ENCODE data around the gene CPN2.

The CPN2 gene

DNA sequence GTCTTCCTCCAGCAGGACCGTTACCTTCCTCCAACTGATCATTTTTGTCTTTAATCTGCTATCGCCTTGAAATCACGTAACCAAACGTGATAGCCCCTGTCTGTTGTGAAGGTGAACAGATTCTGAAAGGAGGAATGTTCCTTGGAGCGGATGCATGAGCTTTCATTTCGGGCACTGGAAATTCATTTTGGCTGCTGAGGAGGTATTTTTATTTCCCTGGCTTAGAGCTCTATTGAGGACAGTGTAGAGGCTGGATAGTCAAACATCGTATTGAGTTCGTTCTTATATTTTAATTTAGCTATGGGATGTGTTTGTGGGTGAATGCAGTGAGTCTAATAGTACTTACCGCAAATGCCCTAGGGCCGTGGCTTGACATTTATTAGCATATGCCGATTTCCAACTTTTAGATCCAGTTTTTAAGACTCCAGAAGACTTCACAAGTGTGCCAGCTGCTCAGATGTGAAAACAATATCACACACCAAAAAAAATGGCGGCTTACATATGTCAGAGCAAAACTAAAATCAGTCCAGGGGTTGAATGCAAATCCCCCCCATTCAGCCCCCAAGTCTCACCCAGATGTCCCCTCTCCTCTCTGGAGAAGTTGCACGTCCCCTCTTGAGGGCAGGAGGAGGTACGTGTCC, 22.1 kb downstream of the CPN2 start:
- DNase-seq (ENCODE audit: low read depth, low spot score): no peak

DNA sequence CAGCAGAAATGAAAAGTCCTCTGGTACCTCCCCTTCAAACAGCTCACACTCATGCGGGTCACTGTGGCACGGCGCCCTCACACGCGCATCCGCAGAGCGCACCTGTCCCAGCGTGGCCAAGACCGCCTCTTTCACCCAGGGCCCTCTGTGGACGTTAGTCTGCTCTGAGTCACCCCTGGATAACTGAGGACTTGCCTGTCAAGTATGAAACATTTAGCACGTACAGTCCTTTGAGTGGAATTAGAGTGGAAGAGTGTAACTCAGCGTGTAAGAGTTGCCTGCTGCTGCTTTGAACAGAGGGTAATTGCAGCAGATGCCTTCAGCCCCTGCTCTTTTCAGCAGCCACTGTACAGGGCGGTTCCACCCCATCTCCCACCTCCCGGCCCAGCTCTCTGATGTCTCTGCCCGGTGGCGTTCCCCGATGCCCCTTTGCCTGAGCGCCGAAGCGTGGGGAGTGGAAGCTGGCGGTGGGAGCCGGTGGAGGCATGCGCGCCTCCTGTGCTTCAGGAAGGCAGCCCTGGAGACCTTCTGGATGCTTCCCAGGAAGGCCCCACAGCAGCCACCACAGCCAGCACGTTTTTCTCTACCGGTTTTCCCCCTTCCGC, 23.0 kb downstream of the CPN2 start:
- peak; percentile 61 for DNase-seq (ENCODE audit: low read depth, low spot score)

DNA sequence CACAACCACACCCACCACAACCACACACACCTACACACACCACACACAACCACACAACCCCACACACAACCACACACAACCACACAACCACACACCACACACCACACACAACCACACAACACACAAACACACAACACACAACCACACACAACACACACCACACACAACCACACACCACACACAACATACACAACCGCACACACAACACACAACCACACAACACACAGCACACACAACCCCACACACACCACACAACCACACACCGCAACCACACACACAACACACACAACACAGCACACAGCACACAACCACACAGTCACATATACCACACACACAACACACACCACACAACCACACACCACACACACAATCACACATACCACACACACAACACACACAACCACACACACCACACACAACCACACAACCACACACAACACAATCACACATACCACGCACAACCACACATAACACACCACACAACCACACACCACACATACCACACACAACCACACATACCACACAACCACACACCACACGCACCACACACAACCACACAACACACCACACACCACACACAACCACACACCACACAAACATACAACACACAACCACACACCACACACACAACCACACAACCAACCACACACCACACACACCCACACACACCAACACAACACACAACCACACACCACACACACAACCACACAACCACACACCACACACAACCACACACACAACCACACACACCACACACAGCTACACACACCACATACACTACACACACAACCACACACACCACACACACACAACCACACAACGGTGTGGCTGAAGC, 23.7 kb downstream of the CPN2 start:
- no peak for DNase-seq (ENCODE audit: low read depth, low spot score)

DNA sequence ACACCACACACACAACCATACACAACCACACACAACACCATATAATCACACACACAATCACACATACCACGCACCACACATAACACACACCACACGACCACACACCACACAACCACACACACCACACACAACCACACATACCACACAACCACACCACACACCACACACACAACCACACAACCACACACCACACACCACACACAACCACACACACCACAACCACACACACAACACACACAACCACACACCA, 24.2 kb downstream of the CPN2 start:
- DNase-seq (ENCODE audit: low read depth, low spot score): no peak

DNA sequence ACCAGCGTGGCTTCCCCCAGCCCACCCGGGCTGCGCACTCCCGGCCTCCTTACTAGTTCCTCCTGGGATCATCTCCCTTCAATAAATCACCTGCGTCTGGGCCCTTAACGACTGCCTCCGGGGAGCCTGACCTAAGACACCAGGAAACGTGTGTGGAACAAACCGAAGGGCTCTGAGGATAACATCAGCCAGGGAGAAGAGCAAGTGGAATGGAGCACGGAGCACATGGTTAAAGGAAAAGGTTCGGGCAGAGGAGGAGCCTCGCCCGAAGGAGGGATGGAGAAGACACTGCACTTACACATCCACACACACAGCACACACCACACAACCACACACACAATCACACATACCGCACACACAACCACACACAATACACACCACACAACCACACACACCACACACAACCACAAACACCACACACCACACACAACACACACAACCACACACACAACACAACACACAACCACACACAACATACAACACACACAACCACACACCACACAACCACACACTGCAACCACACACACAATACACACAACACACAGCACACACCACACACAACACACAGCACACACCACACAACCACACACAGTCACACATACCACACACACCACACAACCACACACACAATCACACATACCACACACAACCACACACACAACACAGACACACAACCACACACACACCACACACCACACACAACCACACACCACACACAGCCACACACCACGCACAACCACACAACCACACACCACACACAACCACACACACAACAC, 24.7 kb downstream of the CPN2 start:
- DNase-seq (ENCODE audit: low read depth, low spot score): no peak

DNA sequence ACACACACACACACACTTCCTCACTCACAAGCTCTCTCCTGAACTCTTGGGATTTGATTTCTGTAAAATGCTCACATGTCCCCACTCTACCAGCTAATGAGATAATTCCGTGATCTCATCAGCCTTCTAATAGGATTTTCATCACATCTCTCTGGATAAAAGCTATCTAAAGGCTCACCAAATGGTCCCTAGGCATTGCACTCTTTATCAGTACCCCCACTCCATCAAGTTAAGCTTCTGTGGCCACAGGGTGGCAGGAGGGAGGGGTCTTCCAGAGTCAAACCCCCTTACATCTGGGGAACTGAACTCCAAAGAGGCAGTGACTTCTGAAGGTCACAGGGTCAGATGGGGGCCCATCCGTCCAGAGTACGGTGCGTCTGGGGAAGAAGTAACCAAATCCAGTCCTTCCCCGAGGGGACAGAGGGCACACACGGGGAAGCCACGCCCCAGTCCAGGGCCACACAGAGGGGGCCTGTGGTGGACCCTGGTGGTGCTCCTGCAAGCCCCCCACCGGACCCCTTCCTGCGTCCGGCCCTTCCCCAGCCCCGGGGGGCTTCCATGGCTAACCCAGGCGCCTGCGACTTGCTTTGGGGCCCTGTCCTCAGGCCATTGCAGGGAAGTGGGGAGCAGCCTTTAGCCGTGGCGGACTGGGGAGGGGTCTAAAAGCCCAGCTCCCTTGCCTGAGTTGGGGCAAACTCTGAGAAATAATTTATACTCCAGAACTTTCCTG, 25.5 kb downstream of the CPN2 start:
- DNase-seq (ENCODE audit: low read depth, low spot score): no peak

DNA sequence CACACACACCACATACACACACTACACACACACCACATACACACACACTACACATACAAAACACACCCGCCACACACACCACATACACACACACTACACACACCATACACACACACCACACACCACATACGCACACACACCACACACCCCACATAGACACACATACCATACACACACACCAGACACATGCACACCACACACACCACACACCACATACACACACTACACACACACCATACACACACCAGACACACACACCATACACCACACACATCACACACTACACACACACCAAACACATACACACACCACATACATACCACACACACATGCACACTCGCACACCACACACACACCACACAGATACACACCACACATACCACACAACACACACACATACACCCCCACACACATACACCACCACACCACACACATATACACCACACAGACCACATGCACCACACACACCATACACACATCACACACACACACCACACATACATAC, 26.3 kb downstream of the CPN2 start:
- DNase-seq (ENCODE audit: low read depth, low spot score): no peak

DNA sequence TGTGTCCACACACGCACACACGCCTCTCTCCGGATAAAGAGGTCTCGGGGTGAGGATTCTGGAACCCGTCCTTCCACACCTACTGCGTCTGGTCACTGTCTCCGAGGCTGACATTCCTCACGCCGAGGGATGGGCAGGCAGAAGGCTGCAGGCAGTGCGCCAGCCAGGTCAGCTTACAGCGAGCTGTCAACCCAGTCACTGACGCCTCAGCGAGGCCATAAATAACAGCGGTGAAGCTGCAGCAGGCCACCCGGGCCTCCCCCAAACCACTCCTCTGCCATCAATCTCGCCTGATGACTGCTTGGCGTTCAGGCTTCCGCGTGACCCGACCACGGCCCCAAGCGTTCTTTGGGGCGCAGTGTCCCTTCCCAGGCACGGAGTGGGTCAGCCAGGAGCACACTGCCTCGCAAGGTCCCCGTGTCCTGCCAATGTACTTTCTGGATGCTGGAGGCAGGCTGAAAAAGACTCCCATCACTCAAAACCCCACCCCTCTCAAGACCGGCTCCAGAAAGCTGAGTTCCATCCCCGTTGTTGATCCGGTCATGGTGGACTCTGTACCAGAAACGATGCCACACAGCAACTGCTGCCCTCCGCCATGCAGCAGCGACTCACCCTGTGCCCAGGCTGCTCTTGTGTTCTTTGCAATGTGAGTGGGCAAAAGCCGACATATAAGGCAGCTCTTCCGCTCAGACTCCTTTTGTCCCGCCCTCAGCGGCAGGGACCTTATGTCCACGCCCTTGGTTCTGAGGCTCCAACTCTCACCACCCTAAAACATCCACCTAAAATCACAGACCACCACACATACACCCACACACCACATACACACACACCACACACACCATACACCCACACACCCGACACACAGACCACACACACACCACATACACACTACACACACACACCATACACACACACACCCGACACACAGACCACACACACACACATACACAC, 27.1 kb downstream of the CPN2 start:
- DNase-seq (ENCODE audit: low read depth, low spot score): peak; percentile 29

DNA sequence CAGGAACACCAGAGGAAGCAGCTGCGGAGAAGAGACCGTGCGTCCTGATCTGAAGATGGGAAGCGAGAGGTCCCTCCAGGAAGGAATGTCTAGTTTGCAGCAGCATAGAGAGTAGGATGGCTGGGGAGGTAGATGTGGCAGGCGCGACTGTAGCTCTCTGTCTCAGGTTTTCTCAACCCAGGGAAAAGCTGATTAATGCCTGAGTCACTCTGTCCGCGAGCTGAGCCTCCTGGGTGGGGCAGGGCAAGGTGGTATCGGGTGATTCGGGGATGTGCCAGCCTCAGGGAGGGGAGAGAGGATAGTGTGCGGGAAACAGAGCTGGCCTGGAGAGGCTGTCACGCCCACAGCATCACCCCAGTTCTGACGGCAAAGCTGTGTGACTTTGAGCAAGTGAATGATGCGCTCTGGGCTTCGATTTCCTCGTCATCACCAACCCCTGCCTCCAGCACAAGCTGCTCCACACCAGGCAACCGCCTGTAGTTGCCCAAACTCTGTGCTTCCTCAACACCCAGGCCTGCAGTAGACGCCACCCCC, 28.4 kb downstream of the CPN2 start:
- DNase-seq (ENCODE audit: low read depth, low spot score): peak; percentile 74

DNA sequence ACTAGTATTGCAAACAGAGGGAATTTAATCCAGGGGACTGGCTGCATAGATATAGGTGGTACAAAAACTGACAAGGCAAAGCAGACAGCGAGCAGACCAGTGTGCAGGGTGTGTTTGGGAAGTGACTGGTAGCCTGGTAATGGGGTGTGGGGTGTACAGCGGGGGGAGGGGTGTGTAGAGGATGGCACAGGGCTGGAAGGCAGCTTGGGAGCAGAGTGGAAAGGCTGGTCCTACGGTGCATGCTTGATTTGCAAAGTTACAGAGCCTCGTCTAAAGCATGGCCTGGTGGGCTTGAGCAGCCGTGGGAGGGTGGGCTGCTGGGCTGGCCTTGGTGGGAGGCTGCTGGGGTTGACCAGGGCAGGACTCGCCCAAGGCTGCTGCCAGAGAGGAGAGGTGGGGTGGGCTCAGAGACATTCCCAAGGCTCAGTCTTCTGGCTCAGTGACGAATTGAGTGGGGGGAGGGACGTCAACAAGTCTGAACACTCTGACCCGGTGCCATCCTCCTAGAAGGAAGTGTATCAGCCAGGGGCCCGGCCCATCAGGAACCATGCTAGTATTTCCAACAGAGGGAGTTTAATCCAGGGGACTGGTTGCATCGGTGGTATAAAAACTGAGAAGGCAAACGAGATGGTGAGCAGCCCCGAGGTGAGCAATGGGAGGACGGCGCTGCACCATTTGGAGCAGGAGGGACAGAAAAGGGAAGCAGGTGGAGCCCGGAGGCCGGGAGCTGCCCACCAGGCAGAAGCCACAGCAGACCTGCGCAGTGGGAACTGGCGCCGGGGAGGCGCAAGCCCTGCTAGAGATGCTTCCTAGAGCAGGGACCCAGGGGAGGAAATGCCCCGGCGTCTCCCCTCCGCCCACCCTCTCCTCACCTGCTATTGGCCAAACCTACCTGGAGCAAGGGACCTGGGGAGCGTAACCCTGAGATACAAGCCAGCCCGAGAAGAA, 29.2 kb downstream of the CPN2 start:
- no peak for DNase-seq (ENCODE audit: low read depth, low spot score)

DNA sequence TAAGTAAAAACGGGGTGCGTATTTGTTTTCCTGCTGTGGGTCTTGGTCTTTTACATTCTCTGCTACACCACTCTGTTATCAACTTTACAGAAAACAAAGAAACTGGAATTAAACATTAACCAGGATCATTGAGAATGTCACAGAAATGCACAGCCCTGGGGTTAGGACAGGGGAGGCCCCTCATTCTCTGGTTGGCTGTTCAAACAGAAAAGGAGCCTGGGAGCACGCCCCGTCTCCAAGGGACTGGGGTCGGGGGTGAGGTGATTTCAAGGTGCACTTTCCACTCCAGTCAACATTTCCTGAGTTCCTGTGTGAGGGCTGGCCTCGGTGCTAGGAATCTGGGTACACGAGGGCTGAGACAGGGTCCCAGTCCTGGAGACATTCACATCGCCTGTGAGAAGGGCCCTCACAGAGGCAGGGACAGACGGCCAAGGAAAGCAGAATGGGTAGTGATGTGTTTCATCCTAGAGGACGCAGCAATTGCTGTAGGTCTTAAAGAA, 30.3 kb downstream of the CPN2 start:
- DNase-seq (ENCODE audit: low read depth, low spot score): no peak

DNA sequence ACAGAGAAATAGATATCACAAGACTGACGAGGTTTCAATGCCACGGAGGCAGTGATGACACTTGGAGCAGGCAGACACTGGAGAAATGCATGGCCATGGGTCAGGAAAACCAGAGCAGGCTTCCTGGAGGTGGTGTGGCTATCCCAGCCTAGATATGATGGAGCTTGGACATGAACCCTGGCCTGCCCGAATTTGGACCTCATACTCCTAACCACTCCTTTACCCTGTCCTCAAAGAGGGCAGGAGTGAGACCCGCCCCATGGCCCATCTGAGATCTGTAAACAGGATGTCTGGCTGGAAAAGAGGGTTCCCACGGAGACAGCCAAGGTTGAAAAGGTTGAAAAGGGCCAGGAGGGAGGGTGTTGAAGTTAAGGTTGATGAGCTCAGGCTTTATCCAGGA, 31.0 kb downstream of the CPN2 start:
- DNase-seq (ENCODE audit: low read depth, low spot score): no peak

DNA sequence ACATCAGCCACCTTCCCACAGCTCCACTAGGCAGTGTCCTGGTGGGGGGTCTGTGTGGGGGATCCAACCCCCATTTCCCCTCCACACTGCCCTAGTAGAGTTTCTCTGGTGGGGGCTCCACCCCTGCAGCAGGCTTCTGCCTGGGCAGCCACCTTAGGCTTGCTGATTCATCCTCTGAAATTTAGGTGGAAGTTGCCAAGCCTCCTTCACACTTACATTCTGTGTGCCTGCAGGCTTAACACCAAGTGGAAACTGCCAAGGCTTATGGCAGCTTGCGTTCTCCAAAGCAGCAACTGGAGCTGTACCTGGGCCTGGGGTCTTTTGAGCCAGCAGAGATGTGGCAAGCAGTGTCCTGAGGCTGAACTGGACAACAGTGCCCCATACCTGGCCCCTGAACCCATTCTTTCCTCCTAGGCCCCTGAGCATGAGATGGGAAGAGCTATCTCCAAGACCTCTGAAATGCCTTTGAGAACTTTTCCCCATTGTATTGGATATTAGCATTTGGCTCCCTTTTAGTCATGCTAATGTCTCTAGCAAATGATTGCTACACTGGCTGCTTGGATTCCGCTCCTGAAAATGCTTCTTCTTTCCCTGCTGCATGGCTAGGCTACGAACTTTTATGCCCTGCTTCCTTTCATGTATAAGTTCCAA, 32.5 kb downstream of the CPN2 start:
- no peak for DNase-seq (ENCODE audit: low read depth, low spot score)

DNA sequence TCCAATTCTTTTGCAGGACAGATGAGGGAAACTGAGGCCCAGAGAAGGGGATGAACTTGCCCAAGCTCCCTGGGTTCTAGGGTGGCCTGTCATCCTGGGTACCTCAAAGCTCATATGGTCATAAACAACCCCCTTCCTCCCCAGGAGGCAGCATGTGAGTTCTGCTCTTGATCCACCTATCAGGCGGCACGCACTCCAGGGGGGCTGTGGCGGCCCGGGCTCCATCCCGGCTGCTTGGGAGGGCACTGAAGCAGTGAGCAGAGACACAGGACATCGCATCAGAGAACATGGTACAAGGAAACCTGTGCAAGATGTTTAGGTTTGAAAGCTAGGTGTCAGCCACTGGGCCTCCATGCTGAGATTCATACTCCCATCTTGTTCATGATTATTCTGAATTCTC, 34.2 kb downstream of the CPN2 start:
- no peak for DNase-seq (ENCODE audit: low read depth, low spot score)

DNA sequence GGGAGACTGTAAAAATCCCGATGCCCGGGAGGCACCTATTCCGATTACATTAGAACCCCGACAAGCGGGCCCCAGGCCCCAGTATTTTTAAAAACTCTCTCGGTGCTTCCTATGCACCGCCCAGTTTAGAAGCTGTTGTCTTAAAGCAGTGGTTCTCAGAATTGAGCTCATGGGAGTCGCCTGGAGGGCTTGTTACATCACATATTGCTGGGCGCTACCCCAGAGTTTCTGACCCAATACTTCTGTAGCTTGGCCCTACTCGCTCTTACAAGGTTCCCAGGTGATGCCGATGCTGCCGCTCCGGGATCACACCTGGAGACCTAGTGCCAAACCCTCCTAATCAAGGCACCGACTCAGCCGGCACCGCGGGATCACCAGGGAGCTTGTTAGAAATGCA, 35.2 kb downstream of the CPN2 start:
- no peak for DNase-seq (ENCODE audit: low read depth, low spot score)

DNA sequence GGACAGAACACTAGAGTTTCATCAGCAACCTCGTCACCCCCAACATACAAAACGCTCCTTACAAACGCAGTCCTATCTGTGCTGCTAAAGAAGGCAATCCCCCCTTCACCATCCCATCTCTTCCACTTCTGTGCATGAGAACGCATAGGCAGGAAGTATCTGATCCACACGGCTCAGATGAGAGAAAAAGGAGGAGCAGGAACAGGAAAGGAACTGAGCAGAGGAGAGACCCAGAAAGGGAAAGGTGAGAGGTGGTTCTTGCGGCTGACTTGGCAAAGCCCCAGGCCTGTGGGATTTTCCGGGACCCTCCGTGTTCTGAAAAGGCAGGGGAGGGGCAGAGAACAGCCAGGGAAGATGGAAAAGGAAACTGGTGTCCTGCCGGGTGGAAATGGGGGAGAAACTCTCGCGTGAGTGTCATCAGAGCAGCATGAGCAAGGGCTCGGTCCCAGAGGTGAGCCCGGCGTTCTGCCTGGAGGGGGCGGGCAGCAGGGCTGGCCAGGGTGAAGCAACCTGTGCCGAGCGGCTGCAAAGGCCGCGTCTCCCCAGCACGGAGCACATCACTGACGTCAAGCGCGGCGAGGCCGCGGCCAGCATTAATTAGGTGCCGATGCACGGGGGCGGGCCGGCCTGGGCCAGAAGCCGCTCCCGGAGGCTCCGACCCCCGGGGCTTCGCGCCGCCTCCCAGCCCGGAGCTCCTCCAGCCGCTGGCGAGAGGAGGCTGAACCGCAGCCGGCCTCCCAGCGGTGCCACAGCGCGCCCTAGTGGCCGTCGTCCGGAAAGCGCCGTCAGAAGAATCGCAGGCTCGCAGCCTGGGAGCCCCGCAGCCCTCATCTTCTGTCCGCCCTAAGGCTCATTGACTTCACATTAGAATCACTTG, 35.8 kb downstream of the CPN2 start:
- DNase-seq (ENCODE audit: low read depth, low spot score): peak; percentile 97

DNA sequence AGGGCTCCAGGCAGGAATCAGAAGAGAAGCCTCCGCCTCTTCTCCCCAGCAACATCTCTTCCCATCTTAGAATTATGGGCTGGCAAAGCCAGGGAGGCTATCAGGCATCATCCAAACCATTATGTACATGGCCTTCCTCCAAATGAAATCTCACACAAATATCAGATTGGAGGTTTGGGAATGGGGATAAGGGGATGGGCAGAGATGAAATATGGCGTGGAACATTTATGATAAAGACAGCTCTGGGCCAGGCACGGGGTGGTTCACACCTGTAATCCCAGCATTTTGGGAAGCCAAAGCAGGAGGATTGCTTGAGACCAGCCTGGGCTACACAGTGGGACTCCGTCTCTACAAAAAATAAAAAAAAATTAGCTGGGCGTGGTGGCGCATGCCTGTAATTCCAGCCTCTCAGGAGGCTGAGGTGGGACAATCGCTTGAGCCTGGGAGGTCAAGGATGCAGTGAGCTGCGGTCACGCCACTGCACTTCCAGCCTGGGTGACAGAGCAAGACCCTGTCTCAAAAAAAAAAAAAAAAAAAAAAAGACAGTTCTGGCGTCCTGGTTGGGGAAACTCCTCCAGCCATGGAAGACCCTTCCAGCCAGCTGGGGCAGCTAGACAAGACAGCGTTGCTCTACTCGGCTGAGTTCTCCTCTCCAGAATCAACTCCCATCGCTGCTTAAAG, 36.6 kb downstream of the CPN2 start:
- DNase-seq (ENCODE audit: low read depth, low spot score): no peak
